Suprapubic skin (tissue), 4 donors: ENCODE results near the gene NME7.

Experiments used
- EP300 ChIP-seq: sonication (generic); formaldehyde crosslinking; IDR thresholded peaks from one replicate; pipeline ENCODE4 v1.6.1; 2017; ENCODE audit warnings: antibody characterized with exemption
- POLR2A ChIP-seq, 2 donors: fragments of 450-650 bp; IDR thresholded peaks; one replicate each; pipeline ENCODE4 v1.6.1; 2017; ENCODE audit warnings: antibody characterized with exemption in 2 of 2, mild to moderate bottlenecking in 2 of 2, moderate library complexity in 2 of 2
- POLR2AphosphoS5 ChIP-seq, 3 donors: sonication (generic); formaldehyde crosslinking; IDR thresholded peaks; one replicate each; pipeline ENCODE4 v1.6.1; 2017; ENCODE audit warnings: antibody characterized with exemption in 3 of 3
- TF ChIP-seq, protein P1 (sequence below), 2 donors: fragments of 200-600 bp in 1 of 2; fragments of 450-650 bp in 1 of 2; sonication (generic) in 1 of 2; IDR thresholded peaks; one replicate each; pipeline ENCODE4 v1.5.1; 2016 to 2019; ENCODE audit warnings: antibody characterized with exemption in 2 of 2, mild to moderate bottlenecking in 1 of 2, moderate library complexity in 1 of 2

DNA sequence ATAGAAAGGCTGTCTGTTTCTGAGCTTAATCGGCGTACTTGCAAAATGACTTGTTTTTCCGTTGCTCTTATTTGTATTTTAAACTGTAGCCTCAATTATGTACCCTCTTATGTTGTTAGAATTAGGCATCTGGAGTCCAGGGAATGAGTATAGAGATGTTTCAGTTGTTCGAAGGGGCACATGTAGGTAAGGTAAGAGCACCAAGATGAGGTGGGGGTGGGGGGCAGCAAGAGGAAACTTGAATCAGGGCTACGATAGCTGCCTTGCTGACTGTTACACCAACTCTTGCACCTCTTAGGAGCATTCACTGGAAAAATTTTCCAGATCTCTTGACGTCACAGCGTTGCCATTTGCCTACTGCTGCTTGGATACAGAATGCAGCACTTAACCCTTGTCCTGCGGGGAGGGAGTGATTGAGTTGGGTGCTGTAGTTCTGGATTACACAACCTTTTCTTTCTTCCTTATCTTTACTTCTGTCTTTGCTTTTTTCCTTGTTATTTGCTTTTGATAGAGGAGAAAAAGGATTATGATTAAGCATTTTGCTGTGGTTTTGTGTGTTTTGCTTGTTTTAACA is 257.9 kb downstream of the NME7 start:
- TF ChIP-seq, protein P1, sequence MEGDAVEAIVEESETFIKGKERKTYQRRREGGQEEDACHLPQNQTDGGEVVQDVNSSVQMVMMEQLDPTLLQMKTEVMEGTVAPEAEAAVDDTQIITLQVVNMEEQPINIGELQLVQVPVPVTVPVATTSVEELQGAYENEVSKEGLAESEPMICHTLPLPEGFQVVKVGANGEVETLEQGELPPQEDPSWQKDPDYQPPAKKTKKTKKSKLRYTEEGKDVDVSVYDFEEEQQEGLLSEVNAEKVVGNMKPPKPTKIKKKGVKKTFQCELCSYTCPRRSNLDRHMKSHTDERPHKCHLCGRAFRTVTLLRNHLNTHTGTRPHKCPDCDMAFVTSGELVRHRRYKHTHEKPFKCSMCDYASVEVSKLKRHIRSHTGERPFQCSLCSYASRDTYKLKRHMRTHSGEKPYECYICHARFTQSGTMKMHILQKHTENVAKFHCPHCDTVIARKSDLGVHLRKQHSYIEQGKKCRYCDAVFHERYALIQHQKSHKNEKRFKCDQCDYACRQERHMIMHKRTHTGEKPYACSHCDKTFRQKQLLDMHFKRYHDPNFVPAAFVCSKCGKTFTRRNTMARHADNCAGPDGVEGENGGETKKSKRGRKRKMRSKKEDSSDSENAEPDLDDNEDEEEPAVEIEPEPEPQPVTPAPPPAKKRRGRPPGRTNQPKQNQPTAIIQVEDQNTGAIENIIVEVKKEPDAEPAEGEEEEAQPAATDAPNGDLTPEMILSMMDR (IDR thresholded peaks at IDR 0.05) = no peak
- TF ChIP-seq POLR2AphosphoS5 (IDR thresholded peaks at IDR 0.05) = no peak
- no peak for TF ChIP-seq EP300
- TF ChIP-seq POLR2A (IDR thresholded peaks at IDR 0.05) = no peak
